Skeletal muscle satellite cell (primary cell): ENCODE results near the gene SLC9C2.
"Not testable (repeated sequence)": the region's sequence is repeated elsewhere in the genome, so short reads cannot be mapped to it uniquely, and the experiment has no call there.

Experiments used
- H3K27me3 ChIP-seq: 2 replicates; pipeline ENCODE4 v1.7.0; 2013; ENCODE audit warnings: low read length; ENCODE audit not compliant: control insufficient read depth, insufficient read depth
- H3K36me3 ChIP-seq: 2 replicates; pipeline ENCODE4 v1.7.0; 2013; ENCODE audit warnings: mild to moderate bottlenecking, control low read depth, low read length; ENCODE audit not compliant: insufficient read depth
- H3K4me1 ChIP-seq: 2 replicates; pipeline ENCODE4 v1.7.0; 2013; ENCODE audit warnings: low read length; ENCODE audit not compliant: control insufficient read depth, insufficient read depth
- H3K4me2 ChIP-seq: 2 replicates; pipeline ENCODE4 v1.7.0; 2013; ENCODE audit warnings: mild to moderate bottlenecking, low read length
- H3K4me3 ChIP-seq: 2 replicates; pipeline ENCODE4 v1.7.0; 2013; ENCODE audit warnings: low read length
- H3K9ac ChIP-seq: 2 replicates; pipeline ENCODE4 v1.7.0; 2013; ENCODE audit warnings: mild to moderate bottlenecking, low read depth, low read length, moderate library complexity
- H3K9me3 ChIP-seq: replicated peaks from 2 replicates; pipeline ENCODE4 v1.7.0; 2013; ENCODE audit warnings: mild to moderate bottlenecking, control low read depth, low read length

The SLC9C2 gene

GRCh38 chr1:173520799-173521198, 82.1 kb downstream of the SLC9C2 start:
- Histone ChIP-seq H3K4me2 (no peak overlapping the region), H3K9me3 (no peaks in the 10 kb centered on the region), H3K27me3 (no peaks in the 10 kb centered on the region), H3K4me3 (no peak overlapping the region), H3K4me1 (no peaks in the 10 kb centered on the region), H3K36me3 (no peaks in the 10 kb centered on the region), H3K9ac (no peak overlapping the region)

DNA sequence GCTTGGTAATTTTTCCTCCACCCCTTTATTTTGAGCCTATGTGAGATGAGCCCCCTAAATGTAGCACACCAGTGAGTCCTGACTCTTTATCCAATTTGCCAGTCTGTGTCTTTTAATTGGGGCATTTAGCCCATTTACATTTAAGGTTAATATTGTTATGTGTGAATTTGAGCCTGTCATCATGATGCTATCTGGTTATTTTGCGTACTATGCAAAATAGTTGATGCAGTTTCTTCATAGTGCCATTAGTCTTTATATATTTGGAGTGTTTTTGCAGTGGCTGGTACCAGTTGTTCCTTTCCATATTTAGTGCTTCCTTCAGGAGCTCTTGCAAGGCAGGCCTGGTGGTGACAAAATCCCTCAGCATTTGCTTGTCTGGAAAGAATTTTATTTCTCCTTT, 88.4 kb downstream of the SLC9C2 start:
- H3K4me3 ChIP-seq, H3K4me2 ChIP-seq, H3K9ac ChIP-seq, H3K9me3 ChIP-seq, H3K36me3 ChIP-seq, H3K4me1 ChIP-seq, H3K27me3 ChIP-seq: not testable (repeated sequence)

DNA sequence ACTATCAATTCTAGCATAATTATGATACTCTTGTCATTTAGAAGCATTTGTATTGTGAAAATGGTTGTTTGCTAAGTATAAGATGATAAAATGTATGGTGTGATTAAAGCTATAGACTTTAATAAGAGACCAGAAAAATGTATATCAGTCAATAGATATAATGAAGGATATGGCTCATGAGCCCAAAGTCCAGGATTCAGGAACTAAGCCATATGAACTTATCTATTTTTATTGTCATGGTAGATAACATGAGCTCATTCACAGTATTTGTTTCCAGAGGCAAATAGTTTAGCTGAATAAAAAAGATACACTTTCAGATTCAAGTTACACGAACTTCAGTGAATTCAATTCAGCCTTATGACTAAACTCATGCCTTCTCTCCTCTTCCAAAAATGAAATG, 93.1 kb downstream of the SLC9C2 start:
- Histone ChIP-seq H3K27me3 (no peaks in the 10 kb centered on the region), H3K4me3 (no peak overlapping the region), H3K4me1 (peaks cover 11% of the 10 kb centered on the region), H3K9ac (no peak overlapping the region), H3K4me2 (no peak overlapping the region), H3K9me3 (no peaks in the 10 kb centered on the region), H3K36me3 (no peaks in the 10 kb centered on the region)

DNA sequence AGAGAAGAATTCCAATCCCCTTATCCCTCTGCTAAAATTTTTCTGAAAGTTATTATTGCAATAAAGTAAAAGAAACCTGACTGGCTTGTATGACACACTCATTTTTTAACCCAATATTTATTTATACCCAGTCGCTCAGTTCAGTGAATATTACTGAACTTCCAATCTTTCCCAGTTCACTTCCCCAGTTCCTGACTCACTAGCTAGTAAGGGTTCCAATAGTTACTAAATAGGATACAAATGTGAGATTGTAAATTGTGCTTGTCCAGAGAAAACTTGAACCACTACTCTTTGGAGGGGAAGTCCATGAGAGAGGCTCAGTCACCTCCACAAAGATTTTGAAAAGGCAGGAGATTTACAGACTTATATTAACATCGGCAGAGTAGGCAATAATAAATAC, 94.3 kb downstream of the SLC9C2 start:
- H3K4me2 ChIP-seq = no peak overlapping the region
- H3K9me3 ChIP-seq = no peaks in the 10 kb centered on the region
- no peaks in the 10 kb centered on the region for H3K36me3 ChIP-seq
- no peaks in the 10 kb centered on the region for H3K27me3 ChIP-seq
- H3K4me1 ChIP-seq = peaks cover 11% of the 10 kb centered on the region
- H3K4me3 ChIP-seq = no peak overlapping the region
- H3K9ac ChIP-seq = no peak overlapping the region

DNA sequence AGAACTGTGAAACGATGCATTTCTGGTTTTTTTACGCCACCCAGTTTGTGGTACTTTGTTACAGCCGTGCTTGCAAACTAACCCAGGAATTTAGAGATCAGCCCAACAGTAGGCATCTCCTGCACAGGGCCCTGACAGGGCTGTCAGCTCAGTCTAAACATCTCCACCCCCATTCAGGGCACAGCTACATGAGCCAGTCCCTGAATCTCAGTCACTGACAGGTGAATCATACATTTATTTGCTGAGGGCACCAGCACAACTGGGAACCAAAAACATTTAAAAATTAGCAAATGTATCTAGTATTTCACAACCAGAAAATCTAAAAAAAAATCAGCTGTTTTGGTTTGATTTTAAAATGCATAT, 95.0 kb downstream of the SLC9C2 start:
- no peak overlapping the region for H3K4me2 ChIP-seq
- no peaks in the 10 kb centered on the region for H3K36me3 ChIP-seq
- H3K27me3 ChIP-seq = no peaks in the 10 kb centered on the region
- no peak overlapping the region for H3K4me3 ChIP-seq
- no peaks in the 10 kb centered on the region for H3K9me3 ChIP-seq
- no peak overlapping the region for H3K9ac ChIP-seq
- peaks cover 11% of the 10 kb centered on the region for H3K4me1 ChIP-seq

DNA sequence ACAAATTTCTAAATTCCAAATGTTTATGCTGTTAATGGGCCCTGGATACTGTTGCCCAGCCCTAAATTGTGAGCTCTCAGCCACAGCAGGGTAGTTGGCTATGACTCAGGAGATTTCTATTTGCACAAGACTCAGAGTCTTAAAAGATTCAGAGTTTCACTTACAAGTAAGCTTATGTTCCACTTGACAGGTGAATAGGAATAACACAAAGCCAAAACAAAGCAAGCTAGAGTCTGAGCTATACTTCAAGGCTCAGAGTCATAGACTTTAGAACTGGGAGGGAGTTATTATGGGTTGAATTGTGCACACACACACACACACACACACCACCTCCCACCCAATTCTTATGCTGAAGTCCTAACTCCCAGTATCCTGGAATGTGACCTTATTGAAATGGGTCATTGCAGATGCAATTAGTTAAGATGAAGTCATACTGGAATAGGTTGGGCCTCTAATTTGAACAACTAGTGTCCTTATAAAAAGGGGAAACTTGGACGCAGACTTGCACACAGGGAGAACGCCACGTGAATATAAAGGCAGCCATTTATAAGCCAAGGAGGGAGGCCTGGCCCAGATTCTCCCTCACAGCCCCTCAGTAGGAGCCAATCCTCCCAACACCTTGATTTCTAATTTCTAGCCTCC, 95.5 kb downstream of the SLC9C2 start:
- Histone ChIP-seq H3K9ac (no peak overlapping the region), H3K36me3 (no peaks in the 10 kb centered on the region), H3K4me2 (no peak overlapping the region), H3K27me3 (no peaks in the 10 kb centered on the region), H3K4me1 (peaks cover 11% of the 10 kb centered on the region), H3K4me3 (no peak overlapping the region), H3K9me3 (no peaks in the 10 kb centered on the region)

DNA sequence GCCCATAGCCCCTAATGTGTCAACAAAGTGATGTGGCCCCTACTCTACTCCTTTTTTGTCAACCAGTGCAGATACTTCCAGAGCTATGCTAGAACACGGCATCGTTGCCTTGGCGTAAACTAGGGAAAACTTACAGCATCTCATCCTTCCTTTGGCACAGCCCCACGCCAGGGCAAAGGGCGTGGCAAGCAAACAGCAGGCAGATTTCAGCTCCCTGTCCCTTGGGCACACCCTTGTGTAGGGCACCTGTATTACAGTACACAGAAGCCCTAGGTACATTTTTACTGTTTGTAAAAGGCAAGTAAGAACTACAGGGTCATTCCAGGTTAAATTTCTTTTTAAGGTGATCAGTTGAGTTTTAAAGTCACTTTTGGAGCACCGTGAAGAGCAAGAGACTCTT, 96.4 kb downstream of the SLC9C2 start:
- H3K9me3 ChIP-seq = no peaks in the 10 kb centered on the region
- no peak overlapping the region for H3K9ac ChIP-seq
- H3K4me1 ChIP-seq = peaks cover 11% of the 10 kb centered on the region
- no peak overlapping the region for H3K4me2 ChIP-seq
- no peaks in the 10 kb centered on the region for H3K27me3 ChIP-seq
- H3K4me3 ChIP-seq = no peak overlapping the region
- no peaks in the 10 kb centered on the region for H3K36me3 ChIP-seq

GRCh38 chr1:173505391-173505790, 97.5 kb downstream of the SLC9C2 start:
- H3K4me3 ChIP-seq = no peak overlapping the region

GRCh38 chr1:173504268-173504667, 98.6 kb downstream of the SLC9C2 start:
- Histone ChIP-seq H3K36me3 (no peaks in the 10 kb centered on the region), H3K4me2 (no peak overlapping the region), H3K27me3 (no peaks in the 10 kb centered on the region), H3K9ac (no peak overlapping the region), H3K9me3 (no peaks in the 10 kb centered on the region), H3K4me1 (peaks cover 11% of the 10 kb centered on the region), H3K4me3 (no peak overlapping the region)

More at GRCh38 chr1:173505391-173505790, 97.5 kb downstream of the SLC9C2 start:
- H3K27me3 ChIP-seq = no peaks in the 10 kb centered on the region
- no peak overlapping the region for H3K9ac ChIP-seq
- H3K4me1 ChIP-seq = peaks cover 11% of the 10 kb centered on the region
- no peak overlapping the region for H3K4me2 ChIP-seq
- no peaks in the 10 kb centered on the region for H3K9me3 ChIP-seq
- no peaks in the 10 kb centered on the region for H3K36me3 ChIP-seq

DNA sequence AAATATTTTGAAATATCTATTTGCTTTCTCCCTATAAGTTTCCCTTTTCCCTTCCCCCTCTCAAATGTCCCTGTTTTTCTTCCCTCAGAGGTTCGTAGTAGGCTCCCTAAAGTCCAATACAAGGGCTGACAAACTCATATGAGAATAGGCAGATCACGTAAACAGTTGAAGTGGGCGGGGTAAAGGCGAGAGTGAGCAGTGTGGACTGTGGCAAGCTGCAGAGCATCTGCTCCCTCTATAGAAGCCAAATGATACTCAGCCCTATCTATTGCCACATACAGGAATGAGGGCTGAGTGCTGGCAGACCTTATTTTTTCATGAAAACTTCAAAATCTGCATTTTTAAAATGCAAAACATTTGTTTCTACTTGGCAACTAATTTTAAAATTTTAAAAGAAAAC, 99.5 kb downstream of the SLC9C2 start:
- Histone ChIP-seq H3K9me3 (no peaks in the 10 kb centered on the region), H3K36me3 (no peaks in the 10 kb centered on the region), H3K27me3 (no peaks in the 10 kb centered on the region), H3K9ac (no peak overlapping the region), H3K4me1 (peaks cover 11% of the 10 kb centered on the region), H3K4me3 (no peak overlapping the region), H3K4me2 (no peak overlapping the region)

DNA sequence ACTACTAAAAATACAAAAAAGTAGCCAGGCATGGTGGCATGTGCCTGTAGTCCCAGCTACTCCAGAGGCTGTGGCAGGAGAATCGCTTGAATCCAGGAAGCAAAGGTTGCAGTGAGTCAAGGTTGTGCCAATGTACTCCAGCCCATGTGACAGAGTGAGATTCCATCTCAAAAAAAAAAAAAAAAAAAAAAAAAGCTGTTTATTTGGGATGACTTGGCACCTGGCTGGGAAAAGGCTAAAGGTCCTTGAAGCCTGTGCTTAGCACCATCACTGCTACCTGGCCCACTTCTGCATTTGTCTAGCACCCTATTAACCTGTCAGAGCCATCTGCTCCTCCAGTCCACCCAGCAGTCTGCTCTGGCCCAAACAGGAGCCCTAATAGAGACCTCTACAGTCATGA, 100.8 kb downstream of the SLC9C2 start:
- Histone ChIP-seq H3K27me3 (no peaks in the 10 kb centered on the region), H3K9ac (no peak overlapping the region), H3K4me2 (no peak overlapping the region), H3K9me3 (no peaks in the 10 kb centered on the region), H3K36me3 (no peaks in the 10 kb centered on the region), H3K4me3 (no peak overlapping the region), H3K4me1 (peaks cover 4% of the 10 kb centered on the region)

- Histone ChIP-seq H3K9me3 (no peaks in the 10 kb centered on the region), H3K4me3 (no peak overlapping the region), H3K36me3 (no peaks in the 10 kb centered on the region), H3K4me2 (no peak overlapping the region), H3K4me1 (no peaks in the 10 kb centered on the region), H3K27me3 (no peaks in the 10 kb centered on the region), H3K9ac (no peak overlapping the region)
Observed at GRCh38 chr1:173499729-173500128, 103.1 kb downstream of the SLC9C2 start.
